Mesodermal cell (in vitro differentiated cells): ENCODE data around the gene ZFYVE26.
"Not testable (repeated sequence)": the region's sequence is repeated elsewhere in the genome, so short reads cannot be mapped to it uniquely, and the experiment has no call there.

Experiments used
- H3K27ac ChIP-seq: 2 replicates; pipeline ENCODE4 v1.7.0; 2013; ENCODE audit warnings: mild to moderate bottlenecking, low read depth, low read length, moderate library complexity; ENCODE audit not compliant: severe bottlenecking
- H3K36me3 ChIP-seq: 2 replicates; pipeline ENCODE4 v1.7.1; 2013; ENCODE audit warnings: mild to moderate bottlenecking, low read length, moderate library complexity; ENCODE audit not compliant: control insufficient read depth, insufficient read depth
- H3K4me1 ChIP-seq: one replicate; pipeline ENCODE4 v1.7.1; 2013; ENCODE audit warnings: mild to moderate bottlenecking, low read length; ENCODE audit not compliant: insufficient read depth, control insufficient read depth, poor library complexity, severe bottlenecking
- H3K4me3 ChIP-seq: 2 replicates; pipeline ENCODE4 v1.7.0; 2013; ENCODE audit warnings: low read length, control low read depth, mild to moderate bottlenecking; ENCODE audit not compliant: insufficient read depth, poor library complexity, severe bottlenecking; ENCODE audit errors: extremely low read depth
- H3K9me3 ChIP-seq: 2 replicates; pipeline ENCODE4 v1.7.1; 2013; ENCODE audit warnings: mild to moderate bottlenecking, low read length, moderate library complexity; ENCODE audit not compliant: control insufficient read depth
- WGBS, 2 experiments: methylation state at CpG; one replicate each; pipeline ENCODE4 v1.1.5; 2013; ENCODE audit warnings: missing lambda C conversion rate in 2 of 2; ENCODE audit not compliant: insufficient coverage in 2 of 2; 5-methylcytosine and 5-hydroxymethylcytosine counted together

ZFYVE26 gene

GRCh38 chr14:67705211-67705610, 111.2 kb downstream of the ZFYVE26 start:
- H3K27ac ChIP-seq: no peak overlapping the region
- H3K4me3 ChIP-seq: no peak overlapping the region
- no peaks in the 10 kb centered on the region for H3K36me3 ChIP-seq
- peaks cover 17% of the 10 kb centered on the region for H3K9me3 ChIP-seq
- no peaks in the 10 kb centered on the region for H3K4me1 ChIP-seq
- WGBS, 2 experiments: 69 to 86% methylated on average over 3 of the region's 3 CpGs

GRCh38 chr14:67704484-67705089, 111.8 kb downstream of the ZFYVE26 start:
- H3K9me3 ChIP-seq: peaks cover 12% of the 10 kb centered on the region
- 0% methylated on average over 1 to 2 of the region's 3 CpGs for WGBS, 2 experiments
- no peaks in the 10 kb centered on the region for H3K4me1 ChIP-seq
- H3K27ac ChIP-seq: no peak overlapping the region
- H3K36me3 ChIP-seq: no peaks in the 10 kb centered on the region
- H3K4me3 ChIP-seq: no peak overlapping the region

GRCh38 chr14:67703997-67704396, 112.4 kb downstream of the ZFYVE26 start:
- no peak overlapping the region for H3K4me3 ChIP-seq
- H3K9me3 ChIP-seq: peaks cover 8% of the 10 kb centered on the region
- H3K27ac ChIP-seq: no peak overlapping the region
- no peaks in the 10 kb centered on the region for H3K36me3 ChIP-seq
- WGBS, 2 experiments: no CpG with 5 or more reads among the region's 3 CpGs
- H3K4me1 ChIP-seq: no peaks in the 10 kb centered on the region

GRCh38 chr14:67701492-67701891, 114.9 kb downstream of the ZFYVE26 start, which contains the start of gene RDH12:
Gene RDH12, plus strand, starts transcription at chr14:67701886. Its CDS starts 20,757 bp downstream, at chr14:67722643.
- not testable (repeated sequence) for H3K4me1 ChIP-seq, H3K36me3 ChIP-seq, H3K27ac ChIP-seq, H3K9me3 ChIP-seq, H3K4me3 ChIP-seq
- 85 to 90% methylated on average over 3 to 7 of the region's 8 CpGs for WGBS, 2 experiments

- no peaks in the 10 kb centered on the region for H3K9me3 ChIP-seq
- H3K4me3 ChIP-seq: no peak overlapping the region
- no peaks in the 10 kb centered on the region for H3K4me1 ChIP-seq
- WGBS, 2 experiments: no CpG with 5 or more reads among the region's 1 CpG
- peaks cover 5% of the 10 kb centered on the region for H3K36me3 ChIP-seq
- no peak overlapping the region for H3K27ac ChIP-seq
Observed at GRCh38 chr14:67698179-67698578, 118.2 kb downstream of the ZFYVE26 start.

- H3K36me3 ChIP-seq: peaks cover 16% of the 10 kb centered on the region
- 88 to 100% methylated on average over 1 to 3 of the region's 4 CpGs for WGBS, 2 experiments
- H3K27ac ChIP-seq: no peak overlapping the region
- H3K4me3 ChIP-seq: no peak overlapping the region
- no peaks in the 10 kb centered on the region for H3K9me3 ChIP-seq
- H3K4me1 ChIP-seq: no peaks in the 10 kb centered on the region
Observed at GRCh38 chr14:67697006-67697405, 119.4 kb downstream of the ZFYVE26 start.
